Motor neuron (in vitro differentiated cells): ENCODE results near the gene STK39. TPM values are rescaled to one million over a fixed set of nuclear protein-coding genes. Genes with fewer than 3 reads are reported as not detected.

Experiments used
- ATAC-seq, 8 experiments: fragments of 200-7000 bp; cut with Tn5 transposase; replicated peaks in 6 of 8; 2 replicates each; pipeline ENCODE4 v1.8.0; 2021; ENCODE audit warnings: mild to moderate bottlenecking in 8 of 8, moderate library complexity in 8 of 8
- H3K27ac ChIP-seq, 2 donors: fragments of 250-450 bp; sonication (Bioruptor Pico); 2 replicates each; pipeline ENCODE4 v1.9.0; 2021; ENCODE audit warnings: antibody characterized with exemption in 2 of 2, mild to moderate bottlenecking in 2 of 2, moderate library complexity in 1 of 2
- H3K4me1 ChIP-seq, 2 donors: fragments of 250-450 bp; sonication (Bioruptor Pico); replicated peaks in 1 of 2; 2 replicates each; pipeline ENCODE4 v1.6.1; 2021; ENCODE audit warnings: antibody characterized with exemption in 2 of 2, mild to moderate bottlenecking in 2 of 2, moderate library complexity in 1 of 2
- H3K4me3 ChIP-seq, 5 donors: fragments of 250-450 bp; sonication (Bioruptor Pico); 2 replicates each; pipeline ENCODE4 v1.9.0; 2021; ENCODE audit warnings: antibody characterized with exemption in 5 of 5, mild to moderate bottlenecking in 5 of 5, moderate library complexity in 4 of 5
- WGBS, 10 experiments: fragments of 450-650 bp; shearing (Covaris generic); methylation state at CpG; one replicate each; pipeline ENCODE4 v1.0.0; 2022; 5-methylcytosine and 5-hydroxymethylcytosine counted together
- in situ Hi-C, 9 experiments: fragments of 400-800 bp; cut with MboI; loops; one replicate each; pipeline ENCODE4 v1.15.0; 2021; ENCODE audit warnings: low sequenced_read_pairs in 9 of 9, low pct_unique_long_range_greater_than_20kb in 2 of 9; ENCODE audit not compliant: unreplicated experiment in 9 of 9
- total RNA-seq, 8 experiments: library from RNA; unstranded; fragments of 300-600 nt; gene quantifications; 2 replicates each; pipeline versions ENCODE4 v1.2.3 to v1.2.4, GENCODE V29; 2022

Gene STK39
- total RNA-seq, 8 experiments from 2014 or later = 12.3 to 43.3 (median 30.2) TPM

GRCh38 chr2:168237741-168238140 lies 9.7 kb downstream of the STK39 start:
- in situ Hi-C loops = loop anchor here in 1 of 9 experiments (25.0 kb wide), 1 partner anchor 100 kb away; no protein-coding TSS in a partner anchor
- Histone ChIP-seq H3K4me3 (no peak overlapping the region), H3K4me1 (peaks cover 7 to 12% of the 10 kb centered on the region in 2 donors), H3K27ac (no peak overlapping the region)
- no peak for ATAC-seq
- 50 to 100% (median 100%) methylated on average over 1 of the region's 1 CpG; no CpG with 5 or more reads in 3 of the 10 experiments for WGBS, 10 experiments

- H3K4me1 ChIP-seq = no peaks in the 10 kb centered on the region
- no peak for ATAC-seq
- no peak overlapping the region for H3K4me3 ChIP-seq
- H3K27ac ChIP-seq = no peak overlapping the region
- in situ Hi-C loops = loop anchor here in 1 of 9 experiments (25.0 kb wide), 1 partner anchor 97 kb away; no protein-coding TSS in a partner anchor
- 80 to 100% (median 93%) methylated on average over 1 to 2 of the region's 2 CpGs; no CpG with 5 or more reads in 3 of the 10 experiments for WGBS, 10 experiments
Measured at GRCh38 chr2:168234407-168235085, 12.8 kb downstream of the STK39 start.

GRCh38 chr2:168233726-168234406 lies 13.5 kb downstream of the STK39 start:
- Histone ChIP-seq H3K4me3 (no peak overlapping the region), H3K4me1 (no peaks in the 10 kb centered on the region), H3K27ac (no peak overlapping the region)
- 72 to 100% (median 94%) methylated on average over 1 to 5 of the region's 5 CpGs; no CpG with 5 or more reads in 1 of the 10 experiments for WGBS, 10 experiments
- no peak for ATAC-seq
- in situ Hi-C loops = loop anchor here in 1 of 9 experiments (25.0 kb wide), 1 partner anchor 97 kb away; no protein-coding TSS in a partner anchor

- H3K4me3 ChIP-seq = no peak overlapping the region
- in situ Hi-C loops = loop anchor here in 1 of 9 experiments (25.0 kb wide), 1 partner anchor 96 kb away; no protein-coding TSS in a partner anchor
- no peaks in the 10 kb centered on the region for H3K4me1 ChIP-seq
- 75 to 100% (median 92%) methylated on average over 1 to 2 of the region's 2 CpGs; no CpG with 5 or more reads in 1 of the 10 experiments for WGBS, 10 experiments
- no peak for ATAC-seq
- H3K27ac ChIP-seq = no peak overlapping the region
Measured at GRCh38 chr2:168233166-168233565, 14.2 kb downstream of the STK39 start.

GRCh38 chr2:168231609-168232241 lies 15.7 kb downstream of the STK39 start:
- Histone ChIP-seq H3K4me3 (no peak overlapping the region), H3K4me1 (no peaks in the 10 kb centered on the region), H3K27ac (no peak overlapping the region)
- WGBS, 10 experiments = 83 to 100% (median 98%) methylated on average over 1 to 5 of the region's 7 CpGs; no CpG with 5 or more reads in 2 of the 10 experiments
- ATAC-seq = no peak
- in situ Hi-C loops = loop anchor here in 1 of 9 experiments (25.0 kb wide), 1 partner anchor 94 kb away; no protein-coding TSS in a partner anchor

GRCh38 chr2:168230389-168230788 lies 17.0 kb downstream of the STK39 start:
- 90 to 100% (median 96%) methylated on average over 1 to 5 of the region's 5 CpGs; no CpG with 5 or more reads in 3 of the 10 experiments for WGBS, 10 experiments
- no peak for ATAC-seq
- Histone ChIP-seq H3K4me1 (no peaks in the 10 kb centered on the region), H3K4me3 (no peak overlapping the region), H3K27ac (no peak overlapping the region)
- in situ Hi-C loops = loop anchor here in 1 of 9 experiments (25.0 kb wide), 1 partner anchor 93 kb away; no protein-coding TSS in a partner anchor

- Histone ChIP-seq H3K27ac (no peak overlapping the region), H3K4me3 (no peak overlapping the region), H3K4me1 (peaks cover 10 to 13% of the 10 kb centered on the region in 2 donors)
- no peak for ATAC-seq
- in situ Hi-C loops = no loop called here
- WGBS, 10 experiments = 67 to 100% (median 92%) methylated on average over 1 to 2 of the region's 2 CpGs; no CpG with 5 or more reads in 1 of the 10 experiments
Measured at GRCh38 chr2:168224346-168224745, 23.0 kb downstream of the STK39 start.

GRCh38 chr2:168222088-168222487 lies 25.3 kb downstream of the STK39 start:
- Histone ChIP-seq H3K27ac (no peak overlapping the region), H3K4me3 (no peak overlapping the region), H3K4me1 (peaks cover 10 to 13% of the 10 kb centered on the region in 2 donors)
- WGBS, 10 experiments = 60 to 100% (median 94%) methylated on average over 1 to 3 of the region's 3 CpGs
- peak in 3 of 8 experiments; percentile 34 to 49 (median 42) for ATAC-seq
- in situ Hi-C loops = no loop called here

- H3K27ac ChIP-seq = no peak overlapping the region
- no peak overlapping the region for H3K4me3 ChIP-seq
- in situ Hi-C loops = no loop called here
- WGBS, 10 experiments = 54 to 96% (median 76%) methylated on average over 2 to 11 of the region's 11 CpGs
- ATAC-seq = peak in 7 of 8 experiments; percentile 27 to 84 (median 58)
- peaks cover 10 to 13% of the 10 kb centered on the region in 2 donors for H3K4me1 ChIP-seq
Measured at GRCh38 chr2:168220965-168221819, 26.2 kb downstream of the STK39 start.

- in situ Hi-C loops = no loop called here
Measured at GRCh38 chr2:168217920-168218319, 29.5 kb downstream of the STK39 start.

GRCh38 chr2:168216351-168217005 lies 30.9 kb downstream of the STK39 start:
- no peak for ATAC-seq
- no peak overlapping the region for H3K27ac ChIP-seq
- H3K4me1 ChIP-seq = peaks cover 3 to 11% of the 10 kb centered on the region in 2 donors
- WGBS, 10 experiments = 68 to 100% (median 92%) methylated on average over 2 to 12 of the region's 12 CpGs
- in situ Hi-C loops = no loop called here
- no peak overlapping the region for H3K4me3 ChIP-seq

More at GRCh38 chr2:168217920-168218319, 29.5 kb downstream of the STK39 start:
- H3K27ac ChIP-seq = no peak overlapping the region
- no peak overlapping the region for H3K4me3 ChIP-seq
- ATAC-seq = no peak
- 60 to 100% (median 90%) methylated on average over 1 to 2 of the region's 2 CpGs; no CpG with 5 or more reads in 1 of the 10 experiments for WGBS, 10 experiments
- peaks cover 10% of the 10 kb centered on the region in 2 donors for H3K4me1 ChIP-seq
